Fibroblast of skin of back (primary cell): ENCODE measurements around the gene SPATA12.
A peak's percentile ranks its signal among the peaks of the same experiment; 100 is the strongest.
"Not testable (repeated sequence)": the region's sequence is repeated elsewhere in the genome, so short reads cannot be mapped to it uniquely, and the experiment has no call there.

Experiments
- DNase-seq: peaks from one replicate; pipeline ENCODE4 v3.0.0-alpha.2; 2013

The SPATA12 gene

GRCh38 chr3:57053122-57053521 lies 7.3 kb upstream of the SPATA12 start:
- no peak for DNase-seq

DNA sequence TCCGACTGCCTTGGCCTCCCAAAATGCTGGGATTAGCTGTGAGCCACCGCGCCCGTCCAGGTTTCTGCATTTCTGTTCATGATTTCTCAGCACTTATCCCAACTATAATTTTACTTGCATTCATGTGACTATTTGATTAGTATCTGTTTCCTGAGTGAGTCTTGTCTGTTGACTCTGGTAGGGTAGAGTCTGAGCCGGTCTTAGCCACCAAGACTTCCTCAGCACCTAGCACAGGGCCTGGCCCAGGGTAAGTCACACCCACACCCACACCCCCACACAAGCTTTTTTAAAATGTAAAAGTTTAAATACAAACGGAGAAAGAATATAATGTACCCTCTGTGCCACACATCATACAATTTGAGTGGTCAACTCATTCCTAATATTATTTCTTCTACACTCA lies 3.1 kb upstream of the SPATA12 start:
- no peak for DNase-seq

GRCh38 chr3:57059411-57059810 lies 1.1 kb upstream of the SPATA12 start:
- no peak for DNase-seq

DNA sequence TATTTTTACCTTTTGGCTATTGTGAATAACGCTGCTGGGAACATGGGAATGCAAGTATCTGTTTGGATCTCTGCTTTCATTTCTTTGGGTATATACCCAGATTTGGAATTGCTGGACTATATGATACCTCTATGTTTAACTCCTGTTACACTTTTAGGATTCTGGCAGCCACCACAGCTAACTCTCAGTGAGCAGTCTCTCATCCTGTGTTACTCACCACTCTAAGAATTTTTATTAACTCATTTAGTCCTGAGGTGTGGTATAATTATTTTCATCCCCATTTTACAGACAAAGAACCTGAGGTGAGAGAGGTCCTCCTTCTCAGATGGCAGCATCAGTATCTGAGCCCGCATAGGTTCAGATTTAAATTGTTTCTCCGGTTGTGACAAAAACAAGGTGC lies 1.1 kb downstream of the SPATA12 start:
- no peak for DNase-seq

DNA sequence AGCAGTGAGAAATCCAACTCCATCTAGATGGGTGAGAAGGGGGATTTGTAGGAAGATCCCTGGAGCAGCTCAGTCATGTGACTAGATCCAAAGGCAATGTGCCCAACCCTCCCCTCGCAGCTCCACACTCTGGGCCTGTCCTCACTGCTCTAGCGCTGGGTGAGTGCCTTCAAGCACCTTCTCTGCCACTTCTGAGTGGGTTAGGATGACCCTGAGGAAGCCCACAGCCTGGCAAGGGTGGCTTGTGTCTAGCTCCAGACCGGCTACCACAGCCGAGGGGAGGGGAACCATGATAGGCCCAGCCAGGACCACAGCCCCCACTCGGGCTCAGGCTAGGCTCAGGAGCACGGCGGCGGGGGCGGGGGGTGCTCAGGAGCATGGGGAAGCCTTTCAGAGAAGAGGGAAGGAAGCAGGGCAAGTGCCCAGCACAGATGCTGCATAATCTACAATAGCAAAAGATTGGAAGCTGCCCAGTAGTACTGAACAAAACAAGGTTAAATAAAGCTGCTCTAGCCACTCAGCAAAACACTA lies 1.7 kb downstream of the SPATA12 start:
- DNase-seq = no peak

DNA sequence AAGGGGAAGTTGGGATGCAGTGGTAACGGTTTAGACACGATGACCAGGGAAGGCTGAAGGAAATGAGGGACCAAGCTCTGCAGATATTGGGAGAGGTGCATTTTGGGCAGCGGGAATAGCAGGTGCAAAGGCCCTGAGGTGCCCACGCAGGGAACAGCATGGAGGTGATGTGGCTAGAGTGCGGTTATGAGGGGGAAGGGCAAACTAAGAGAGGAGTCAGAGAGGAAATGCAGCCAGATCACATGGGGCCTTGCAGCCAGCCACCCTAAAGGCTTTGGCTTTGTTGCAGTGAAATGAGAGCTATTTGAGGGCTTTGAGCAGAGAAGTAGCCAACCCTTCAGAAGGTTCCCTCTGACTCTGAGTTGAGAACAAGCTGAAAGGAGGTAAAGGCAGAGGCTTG lies 2.6 kb downstream of the SPATA12 start:
- DNase-seq = no peak

GRCh38 chr3:57064001-57064400 lies 3.5 kb downstream of the SPATA12 start:
- DNase-seq = no peak

GRCh38 chr3:57064572-57064971 lies 4.1 kb downstream of the SPATA12 start:
- DNase-seq = no peak

GRCh38 chr3:57065588-57065987 lies 5.1 kb downstream of the SPATA12 start:
- peak; percentile 8 for DNase-seq

- no peak for DNase-seq
Measured at GRCh38 chr3:57066471-57066870, 6.0 kb downstream of the SPATA12 start.

- DNase-seq = peak; percentile 71
Measured at GRCh38 chr3:57068437-57069089, 8.1 kb downstream of the SPATA12 start.

DNA sequence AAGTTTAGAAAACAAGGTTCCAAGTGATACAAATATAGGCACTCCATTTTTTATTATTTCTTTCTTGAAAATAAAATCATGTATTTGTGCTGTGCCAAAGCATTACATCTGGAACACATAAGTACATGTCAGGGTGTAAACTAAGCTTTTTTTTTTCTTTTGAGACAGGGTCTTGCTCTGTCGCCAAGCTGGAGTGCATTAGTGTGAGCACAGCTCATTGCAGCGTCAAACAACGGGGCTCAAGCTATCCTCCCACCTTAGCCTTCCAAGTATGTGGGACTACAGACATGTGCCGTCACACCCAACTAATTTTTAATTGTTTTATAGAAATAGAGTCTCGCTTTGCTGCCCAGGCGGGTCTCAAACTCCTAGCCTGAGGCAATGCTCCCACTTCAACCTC lies 9.0 kb downstream of the SPATA12 start:
- no peak for DNase-seq

- no peak for DNase-seq
Measured at GRCh38 chr3:57073628-57074027, 13.2 kb downstream of the SPATA12 start.

- no peak for DNase-seq
Measured at GRCh38 chr3:57074135-57074534, 13.7 kb downstream of the SPATA12 start.

DNA sequence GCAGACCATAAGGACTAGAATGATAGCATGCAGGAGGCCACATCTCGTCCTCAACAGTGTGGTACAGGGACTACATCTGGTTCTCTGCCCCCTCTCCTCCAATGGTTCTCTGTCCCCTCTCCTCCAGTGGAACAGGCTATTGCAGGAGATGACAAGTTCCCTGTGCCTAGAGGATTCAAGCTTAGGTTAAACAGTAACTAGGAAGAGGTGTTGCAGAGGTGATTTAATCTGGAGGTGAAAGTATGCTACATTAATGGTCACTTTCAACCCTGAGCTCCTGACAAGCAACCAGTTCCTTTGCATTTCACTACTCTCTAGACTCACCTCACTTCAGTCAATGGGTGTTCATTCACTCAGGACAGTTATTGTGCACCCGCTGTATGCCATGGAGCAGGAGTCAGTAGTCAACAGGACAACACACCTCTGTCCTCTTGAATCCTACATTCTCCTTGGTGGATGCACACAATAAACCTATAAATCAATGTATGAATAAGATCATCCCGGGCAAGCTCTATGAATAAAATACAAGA lies 16.0 kb downstream of the SPATA12 start:
- DNase-seq = no peak

GRCh38 chr3:57077630-57078343 lies 17.3 kb downstream of the SPATA12 start:
- no peak for DNase-seq

- peak; percentile 53 for DNase-seq
Measured at GRCh38 chr3:57078344-57078634, 17.8 kb downstream of the SPATA12 start.

- DNase-seq = peak; percentile 35
Measured at GRCh38 chr3:57078635-57079473, 18.4 kb downstream of the SPATA12 start.

GRCh38 chr3:57079474-57079831 lies 19.0 kb downstream of the SPATA12 start:
- DNase-seq = no peak

DNA sequence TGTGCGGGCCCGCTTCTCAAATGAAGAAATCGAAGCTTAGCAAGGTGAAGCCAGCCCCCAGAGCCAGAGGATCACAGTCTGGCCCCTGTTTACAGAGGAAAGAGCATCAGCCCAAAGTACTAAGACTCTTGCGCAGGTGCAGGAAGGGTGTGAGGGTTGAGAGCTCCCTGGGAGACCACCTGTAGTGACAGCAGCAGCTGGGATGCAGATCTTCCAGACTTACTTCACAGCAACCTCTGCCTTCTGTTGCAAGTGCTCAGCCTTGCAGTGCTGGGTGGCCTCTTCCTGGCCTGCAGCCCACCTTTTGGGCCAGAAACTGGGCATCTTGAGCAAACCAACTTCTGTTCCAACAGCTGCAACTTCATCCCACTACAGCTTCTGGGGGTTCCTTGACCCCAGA lies 19.7 kb downstream of the SPATA12 start:
- no peak for DNase-seq

DNA sequence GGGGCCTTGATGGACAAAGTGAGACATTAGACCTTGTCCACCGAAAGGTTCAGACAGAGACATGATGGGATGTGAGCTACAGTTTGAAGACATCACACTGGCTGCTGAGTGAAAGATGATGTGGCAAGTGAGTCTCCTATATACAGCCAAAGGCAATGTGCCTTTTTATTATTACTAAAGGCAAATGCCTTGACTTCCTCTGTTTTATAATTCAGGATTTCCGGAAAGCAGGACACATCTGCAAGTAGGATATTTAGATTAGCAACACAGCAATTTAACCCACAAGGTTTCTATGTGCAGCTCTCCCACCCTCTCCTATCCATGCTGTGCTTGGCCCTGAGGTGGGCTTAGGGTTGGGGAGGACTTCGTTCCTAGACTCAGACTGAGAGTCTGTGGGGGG lies 20.7 kb downstream of the SPATA12 start:
- DNase-seq = no peak

DNA sequence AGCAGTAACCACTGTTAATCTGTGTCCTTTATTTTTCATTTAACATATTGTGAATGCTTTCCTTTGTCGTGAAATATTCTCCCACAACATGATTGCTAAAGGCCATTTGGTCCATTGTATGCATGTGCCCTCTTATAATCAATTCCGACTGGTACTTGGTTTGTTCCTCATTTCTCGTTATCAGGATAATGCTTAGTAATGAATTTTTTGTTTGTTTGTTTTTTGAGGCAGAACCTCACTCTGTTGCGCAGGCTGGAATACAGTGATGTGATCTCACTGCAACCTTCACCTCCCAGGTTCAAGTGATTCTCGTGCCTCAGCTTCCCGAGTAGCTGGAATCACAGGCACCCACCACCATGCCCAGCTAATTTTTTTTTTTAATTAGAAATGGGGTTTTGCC lies 22.0 kb downstream of the SPATA12 start:
- DNase-seq = no peak

DNA sequence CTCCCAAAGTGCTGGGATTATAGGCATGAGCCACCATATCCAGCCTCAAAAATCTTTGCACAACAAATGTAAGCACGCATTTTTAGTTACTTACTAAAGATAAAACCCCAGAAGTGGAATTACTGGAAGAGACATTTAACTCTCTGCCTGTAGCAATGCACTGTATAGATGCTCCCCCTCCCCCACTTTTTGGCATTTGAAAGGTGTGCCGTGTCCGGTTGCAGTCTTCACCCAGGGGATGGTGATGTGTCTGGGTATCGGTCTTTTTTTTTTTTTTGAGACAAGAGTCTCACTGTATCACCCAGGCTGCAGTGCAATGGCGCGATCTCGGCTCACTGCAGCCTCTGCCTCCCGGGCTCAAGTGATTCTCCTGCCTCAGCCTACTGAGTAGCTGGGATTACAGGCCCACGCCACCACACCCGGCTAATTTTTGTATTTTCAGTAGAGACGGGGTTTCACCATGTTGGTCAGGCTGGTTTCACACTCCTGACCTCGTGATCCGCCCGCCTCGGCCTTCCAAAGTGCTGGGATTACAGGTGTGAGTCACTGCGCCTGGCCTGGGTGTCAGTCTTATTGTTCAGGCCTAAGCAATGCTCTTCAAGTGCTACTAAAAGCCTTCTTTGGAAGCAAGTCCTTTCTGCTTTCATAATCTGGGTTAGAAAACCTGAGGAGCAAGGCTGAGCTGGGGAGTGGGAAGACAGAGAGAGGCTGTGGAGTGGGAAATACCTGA lies 23.0 kb downstream of the SPATA12 start:
- not testable (repeated sequence) for DNase-seq
